22Rv1 (cell line): Measurements from ENCODE around the gene MAP2.

ENCODE experiments used
- H3K27ac ChIP-seq: fragments of 450-650 bp; 2 replicates; pipeline ENCODE4 v1.5.1; 2017
- ZFX ChIP-seq: fragments of 450-650 bp; IDR thresholded peaks from 2 replicates; pipeline ENCODE4 v1.6.1; 2017; ENCODE audit warnings: antibody characterized with exemption, borderline replicate concordance
- TF ChIP-seq, protein P1 (sequence below): fragments of 450-650 bp; IDR thresholded peaks from 2 replicates; pipeline ENCODE4 v1.5.1; 2017; ENCODE audit warnings: mild to moderate bottlenecking

The MAP2 gene

DNA sequence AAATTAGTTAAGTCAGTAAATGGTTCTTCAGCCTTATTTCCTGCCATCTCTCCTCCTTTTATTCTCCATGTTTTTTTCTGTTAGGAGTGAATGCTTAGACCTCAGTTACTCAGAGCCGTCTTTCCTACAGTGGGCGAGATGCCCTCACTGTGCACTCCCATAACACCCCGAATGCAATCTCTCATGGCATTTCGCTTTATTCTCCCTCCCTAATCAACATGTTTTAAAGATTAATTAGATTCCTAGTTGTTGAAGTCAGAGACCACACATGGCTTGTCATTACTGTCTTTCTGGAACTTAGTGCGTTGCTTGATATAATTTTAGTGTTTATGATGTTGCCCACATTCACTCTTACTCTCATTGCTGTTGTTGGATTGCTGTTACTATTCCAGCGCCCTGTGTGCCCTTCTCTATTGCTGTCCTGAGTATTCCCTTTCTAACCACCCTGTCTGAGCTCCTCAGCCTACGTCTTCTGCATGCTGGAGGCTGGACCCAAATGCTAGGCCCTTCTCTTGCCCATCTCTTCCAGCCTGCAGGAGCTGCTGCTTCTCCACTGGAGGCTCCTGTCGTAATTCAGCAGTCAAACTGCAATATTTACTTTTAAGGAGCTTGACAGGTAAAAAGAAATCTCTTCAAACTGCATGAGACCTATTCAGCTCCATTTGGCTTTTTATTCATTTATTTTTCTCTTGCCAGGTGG is 99.3 kb downstream of the MAP2 start:
- TF ChIP-seq ZFX = no peak
- TF ChIP-seq, protein P1, sequence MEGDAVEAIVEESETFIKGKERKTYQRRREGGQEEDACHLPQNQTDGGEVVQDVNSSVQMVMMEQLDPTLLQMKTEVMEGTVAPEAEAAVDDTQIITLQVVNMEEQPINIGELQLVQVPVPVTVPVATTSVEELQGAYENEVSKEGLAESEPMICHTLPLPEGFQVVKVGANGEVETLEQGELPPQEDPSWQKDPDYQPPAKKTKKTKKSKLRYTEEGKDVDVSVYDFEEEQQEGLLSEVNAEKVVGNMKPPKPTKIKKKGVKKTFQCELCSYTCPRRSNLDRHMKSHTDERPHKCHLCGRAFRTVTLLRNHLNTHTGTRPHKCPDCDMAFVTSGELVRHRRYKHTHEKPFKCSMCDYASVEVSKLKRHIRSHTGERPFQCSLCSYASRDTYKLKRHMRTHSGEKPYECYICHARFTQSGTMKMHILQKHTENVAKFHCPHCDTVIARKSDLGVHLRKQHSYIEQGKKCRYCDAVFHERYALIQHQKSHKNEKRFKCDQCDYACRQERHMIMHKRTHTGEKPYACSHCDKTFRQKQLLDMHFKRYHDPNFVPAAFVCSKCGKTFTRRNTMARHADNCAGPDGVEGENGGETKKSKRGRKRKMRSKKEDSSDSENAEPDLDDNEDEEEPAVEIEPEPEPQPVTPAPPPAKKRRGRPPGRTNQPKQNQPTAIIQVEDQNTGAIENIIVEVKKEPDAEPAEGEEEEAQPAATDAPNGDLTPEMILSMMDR = no peak
- no peak overlapping the region for H3K27ac ChIP-seq

DNA sequence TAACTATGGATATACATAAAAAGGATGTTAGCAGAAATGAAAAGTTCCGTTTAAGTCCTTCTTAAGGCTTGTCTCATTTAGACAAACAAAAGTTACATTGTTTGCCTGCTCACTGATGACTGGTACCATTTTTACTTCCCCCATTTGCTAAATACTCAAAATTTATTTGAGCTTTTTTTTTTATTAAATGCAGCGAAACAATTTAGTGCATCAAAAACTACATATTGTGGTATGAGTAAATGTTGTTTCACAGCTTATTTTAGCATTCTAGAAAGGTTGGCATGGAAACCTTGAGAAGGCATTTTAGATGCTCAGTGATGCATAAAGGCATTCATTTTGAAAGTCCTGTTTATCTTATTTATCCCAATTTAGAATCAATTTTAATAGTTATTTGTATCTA is 100.0 kb downstream of the MAP2 start:
- TF ChIP-seq, protein P1 = no peak
- no peak for TF ChIP-seq ZFX
- H3K27ac ChIP-seq = no peak overlapping the region

DNA sequence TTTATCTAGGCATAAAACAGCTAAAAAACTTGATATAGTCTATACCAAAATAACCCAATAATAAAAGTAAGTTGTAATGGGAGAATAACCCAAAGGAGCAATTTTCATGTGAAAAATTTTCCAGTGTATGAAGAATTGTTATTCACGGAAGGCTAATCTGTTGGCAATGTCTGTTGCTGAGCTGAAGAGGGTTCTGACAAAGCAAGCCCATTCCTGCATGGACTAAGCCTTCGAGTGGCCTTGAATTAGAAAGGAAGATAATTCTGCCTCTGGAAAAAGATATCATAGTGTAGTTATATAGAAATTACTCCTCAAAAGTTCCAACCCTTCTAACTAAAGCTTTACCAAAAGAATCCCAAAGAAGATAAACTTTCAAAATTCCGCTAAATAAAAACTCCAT is 101.5 kb downstream of the MAP2 start:
- TF ChIP-seq, protein P1 = no peak
- TF ChIP-seq ZFX = no peak
- H3K27ac ChIP-seq = no peak overlapping the region

DNA sequence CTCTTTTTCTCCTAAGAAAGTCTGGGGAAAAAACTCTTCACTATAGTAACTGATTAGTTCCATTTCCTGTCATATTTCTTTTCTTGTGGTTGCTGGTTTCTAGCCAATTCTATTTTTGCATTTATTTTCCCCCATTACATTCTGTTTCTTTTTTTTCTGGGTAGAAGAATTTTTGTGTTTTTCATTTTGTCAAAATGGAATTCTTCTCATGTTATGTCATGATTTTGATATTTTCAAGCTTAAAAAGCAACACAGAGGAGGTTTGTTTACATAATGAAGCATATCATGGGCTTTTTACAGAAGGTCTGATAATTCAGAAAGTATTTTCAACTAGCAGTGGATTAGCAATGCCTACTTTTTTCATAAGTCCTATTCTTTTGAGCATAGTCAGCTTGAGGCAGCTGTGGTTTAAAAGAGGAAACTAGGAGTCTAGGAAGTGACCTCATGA is 102.0 kb downstream of the MAP2 start:
- no peak overlapping the region for H3K27ac ChIP-seq
- TF ChIP-seq, protein P1 = no peak
- TF ChIP-seq ZFX = no peak

DNA sequence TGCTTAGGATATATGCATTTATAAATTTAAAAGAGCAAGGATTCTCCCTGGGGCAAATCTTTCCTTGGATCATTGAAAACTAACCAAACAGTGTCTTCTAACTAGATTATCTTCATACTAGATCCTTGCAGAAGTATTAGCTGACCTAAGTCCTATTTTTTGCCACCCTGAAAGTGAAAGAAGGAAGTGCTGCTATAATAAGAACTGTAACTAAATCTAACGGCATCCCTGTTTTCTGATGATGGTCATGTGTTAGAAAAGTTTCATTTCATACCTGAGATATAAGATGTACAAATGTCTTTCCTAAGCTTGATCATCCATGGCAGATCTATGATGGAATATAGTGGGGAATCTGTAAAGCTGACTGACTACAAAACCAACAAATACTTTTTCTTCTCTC is 102.7 kb downstream of the MAP2 start:
- TF ChIP-seq ZFX = no peak
- TF ChIP-seq, protein P1 = no peak
- H3K27ac ChIP-seq = no peak overlapping the region

DNA sequence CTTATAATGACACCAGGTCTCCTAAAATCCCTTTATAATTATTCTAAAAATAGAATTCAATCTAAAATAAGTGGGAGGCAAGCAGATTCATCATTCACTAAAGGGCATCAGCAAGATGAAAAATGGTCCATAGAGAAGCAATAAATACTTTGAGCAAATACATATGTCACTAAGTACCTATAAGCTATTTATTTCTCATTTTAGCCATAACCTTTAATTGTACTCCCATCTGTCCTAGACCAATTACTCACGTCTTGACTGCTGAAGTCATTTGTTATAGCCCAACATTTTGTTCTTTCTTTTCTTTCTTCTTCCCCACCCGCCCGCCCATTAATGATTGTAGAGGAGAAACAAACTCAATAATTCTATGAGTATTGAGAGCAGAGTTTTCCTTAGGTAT is 105.7 kb downstream of the MAP2 start:
- H3K27ac ChIP-seq = no peak overlapping the region
- TF ChIP-seq ZFX = no peak
- TF ChIP-seq, protein P1 = no peak

DNA sequence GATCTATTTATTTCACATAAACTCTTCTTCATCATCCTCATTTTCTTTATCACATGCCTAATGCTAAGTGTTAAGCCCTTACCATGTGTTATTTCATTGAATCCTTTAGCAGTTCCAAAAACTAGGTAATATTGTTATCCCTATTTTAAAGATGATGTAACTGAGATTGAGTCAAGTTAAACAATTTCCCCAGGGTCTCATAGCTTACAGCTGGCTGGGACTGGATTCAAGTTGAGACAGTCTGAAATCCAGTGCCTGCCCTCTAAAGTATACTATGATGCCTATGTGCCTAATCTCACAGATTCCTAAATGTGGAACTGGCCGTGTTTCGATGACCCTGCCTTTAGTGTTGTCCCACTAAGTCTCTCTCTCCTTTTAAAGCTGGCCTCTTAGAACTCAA is 108.5 kb downstream of the MAP2 start:
- TF ChIP-seq, protein P1 = no peak
- no peak for TF ChIP-seq ZFX
- H3K27ac ChIP-seq = no peak overlapping the region
